HepG2 (cell line): ENCODE data around the gene SRSF1. TPM values are rescaled to one million over a fixed set of nuclear protein-coding genes. Genes with fewer than 3 reads are reported as not detected.

ENCODE experiments used
- ATAC-seq: fragments of 200-7000 bp; cut with Tn5 transposase; 3 replicates; pipeline ENCODE4 v1.9.1; 2020; ENCODE audit warnings: mild to moderate bottlenecking, moderate library complexity
- Bru-seq: library from RNA; stranded (reverse); fragments of 400-500 nt; gene quantifications from one replicate; lab custom pipeline; 2021; lab: Mats Ljungman, UMichigan
- BruChase-seq, 2 experiments: library from RNA; stranded (reverse); fragments of 400-500 nt; gene quantifications; one replicate each; lab custom pipeline; 2021; lab: Mats Ljungman, UMichigan
- BruUV-seq: library from RNA; stranded (reverse); fragments of 400-500 nt; replicated peaks from 2 replicates; lab custom pipeline; 2021; lab: Mats Ljungman, UMichigan
- CTCF ChIA-PET: fragments of 300-600 bp; formaldehyde crosslinking; extraction: SDS; loops from one replicate; lab custom pipeline; 2021; ENCODE audit warnings: low total read pairs, inconsistent platforms, low intra/inter-chr PET ratio; lab: Yijun Ruan, JAX
- POLR2A ChIA-PET: fragments of 350-600 bp; sonication (Branson Sonifier 250); formaldehyde crosslinking; loops from one replicate; lab custom pipeline; 2020; ENCODE audit warnings: antibody characterized with exemption, inconsistent platforms; lab: Yijun Ruan, JAX
- DNase-seq: peaks from one replicate; pipeline ENCODE4 v3.0.0-alpha.2; 2015; ENCODE audit warnings: low spot score
- FAIRE-seq: peaks from 3 replicates; lab custom pipeline; 2011; peaks lifted over from hg19 to GRCh38; lab: Jason Lieb, UNC
- H2AFZ ChIP-seq: one replicate; pipeline ENCODE4 v1.6.1; 2011; ENCODE audit warnings: low read length, inconsistent platforms
- H3K27ac ChIP-seq: fragments of 300-600 bp; 3 replicates; pipeline ENCODE4 v1.8.0; 2011; ENCODE audit warnings: mixed run types, mild to moderate bottlenecking, mixed read lengths, low read length, inconsistent platforms; ENCODE audit not compliant: insufficient read depth; ENCODE audit errors: extremely low read length
- H3K27me3 ChIP-seq, 2 experiments: fragments of 200-600 bp in 1 of 2; 2 replicates in 1 of 2; 3 replicates in 1 of 2; pipeline versions ENCODE4 v1.6.0 to v1.8.0; 2011; ENCODE audit warnings: low read length in 2 of 2, mild to moderate bottlenecking in 2 of 2, moderate library complexity in 2 of 2, inconsistent platforms in 1 of 2; ENCODE audit not compliant: insufficient read depth in 2 of 2, control insufficient read depth in 1 of 2
- H3K36me3 ChIP-seq, 2 experiments: fragments of 200-600 bp in 1 of 2; replicated peaks in 1 of 2; 2 replicates in 1 of 2; 3 replicates in 1 of 2; pipeline versions ENCODE4 v1.5.1 to v1.8.0; 2011; ENCODE audit warnings: low read length in 2 of 2, inconsistent platforms in 1 of 2; ENCODE audit not compliant: insufficient read depth in 2 of 2, control insufficient read depth in 1 of 2
- H3K4me1 ChIP-seq: 2 replicates; pipeline ENCODE4 v1.5.1; 2012; ENCODE audit warnings: low read length, inconsistent platforms; ENCODE audit not compliant: insufficient read depth
- H3K4me2 ChIP-seq: 2 replicates; pipeline ENCODE4 v1.6.0; 2011; ENCODE audit warnings: low read depth, low read length, inconsistent platforms
- H3K4me3 ChIP-seq, 3 experiments: fragments of 200-600 bp in 1 of 3; sonication (generic), shearing (Covaris generic) in 1 of 3; replicated peaks in 1 of 3; 2 replicates each; pipeline ENCODE4 v1.5.1; 2011 to 2016; ENCODE audit warnings: low read length in 3 of 3, inconsistent platforms in 2 of 3, low read depth in 2 of 3, mild to moderate bottlenecking in 2 of 3, control low read depth in 1 of 3, mixed read lengths in 1 of 3; ENCODE audit not compliant: insufficient read depth in 1 of 3
- H3K79me2 ChIP-seq: one replicate; pipeline ENCODE4 v1.6.1; 2011; ENCODE audit warnings: low read length, inconsistent platforms; ENCODE audit not compliant: insufficient read depth
- H3K9ac ChIP-seq: 2 replicates; pipeline ENCODE4 v1.6.0; 2011; ENCODE audit warnings: mild to moderate bottlenecking, low read depth, low read length, inconsistent platforms; ENCODE audit not compliant: insufficient read depth
- H3K9me3 ChIP-seq: 2 replicates; pipeline ENCODE4 v1.5.1; 2012; ENCODE audit warnings: mild to moderate bottlenecking, low read length
- H4K20me1 ChIP-seq: 2 replicates; pipeline ENCODE4 v1.6.0; 2011; ENCODE audit warnings: inconsistent platforms, mild to moderate bottlenecking, low read length, moderate library complexity; ENCODE audit not compliant: insufficient read depth
- EHMT2 ChIP-seq: fragments of 200-600 bp; sonication (generic); IDR thresholded peaks from 2 replicates; pipeline ENCODE4 v1.7.0; 2017; ENCODE audit warnings: antibody characterized with exemption, low read depth, low read length, borderline replicate concordance
- ELF1 ChIP-seq: sonication (generic); formaldehyde crosslinking; IDR thresholded peaks from 2 replicates; pipeline ENCODE4 v1.4.0; 2020; ENCODE audit warnings: missing genetic modification reagents
- GZF1 ChIP-seq: sonication (generic); formaldehyde crosslinking; IDR thresholded peaks from 2 replicates; pipeline ENCODE4 v1.5.1; 2020; ENCODE audit warnings: mild to moderate bottlenecking, missing genetic modification reagents
- HMGXB3 ChIP-seq: sonication (generic); formaldehyde crosslinking; IDR thresholded peaks from 2 replicates; pipeline ENCODE4 v1.4.0; 2020; ENCODE audit warnings: missing genetic modification reagents, borderline replicate concordance
- NR2F1 ChIP-seq, 2 experiments: fragments of 450-650 bp in 1 of 2; formaldehyde crosslinking in 1 of 2; IDR thresholded peaks; 2 replicates each; pipeline versions ENCODE4 v1.5.0 to v1.6.1; 2016 to 2020; ENCODE audit warnings: mild to moderate bottlenecking in 1 of 2, missing compliant biosample characterization in 1 of 2, missing genetic modification reagents in 1 of 2, moderate library complexity in 1 of 2
- PPARG ChIP-seq: conservative IDR thresholded peaks from 2 replicates; pipeline ENCODE4 v1.6.1; 2016; ENCODE audit warnings: missing biosample characterization, missing genetic modification reagents
- RFX1 ChIP-seq: fragments of 450-650 bp; IDR thresholded peaks from 2 replicates; pipeline ENCODE4 v1.6.1; 2017
- ZNF629 ChIP-seq: sonication (generic); formaldehyde crosslinking; conservative IDR thresholded peaks from 2 replicates; pipeline ENCODE4 v1.5.0; 2020; ENCODE audit warnings: missing genetic modification reagents
- ZNF879 ChIP-seq: sonication (generic); formaldehyde crosslinking; IDR thresholded peaks from 2 replicates; pipeline ENCODE4 v1.8.1; 2023; ENCODE audit warnings: missing genetic modification reagents
- ZSCAN9 ChIP-seq: IDR thresholded peaks from 2 replicates; pipeline ENCODE4 v1.6.1; 2016; ENCODE audit warnings: borderline replicate concordance
- WGBS: methylation state at CpG from one replicate; pipeline ENCODE4 v1.1.6; 2017; ENCODE audit warnings: low lambda C conversion rate; 5-methylcytosine and 5-hydroxymethylcytosine counted together
- in situ Hi-C: cut with HindIII; loops from 2 replicates; pipeline ENCODE4 v1.10.0; 2017; ENCODE audit warnings: low pct_unique_long_range_greater_than_20kb; ENCODE audit not compliant: extremely low pct_ligation_motif_present
- intact Hi-C: fragments of 100-400 bp; cut with micrococcal nuclease; formaldehyde crosslinking; loops from one replicate; pipeline ENCODE4 v1.10.0; 2022; ENCODE audit not compliant: unreplicated experiment
- long read RNA-seq, 2 experiments: library from RNA in 1 of 2; library from polyadenylated mRNA in 1 of 2; stranded (forward) in 1 of 2; unstranded in 1 of 2; transcript quantifications; one replicate each; pipeline ENCODE4 v2.0.0, GENCODE V29; 2019 to 2022
- polyA minus RNA-seq, 3 experiments: library from RNA; depleted of rRNA, polyadenylated mRNA; stranded (reverse); fragments of >200 nt; gene quantifications; 2 replicates each; pipeline ENCODE4 v1.2.3, GENCODE V29; 2011; ENCODE audit warnings: low replicate concordance in 1 of 3
- polyA plus RNA-seq, 8 experiments: library from polyadenylated mRNA; depleted of rRNA in 3 of 8; stranded (reverse) in 7 of 8; unstranded in 1 of 8; fragments of >200 nt; fragmentation: Illumina TruSeq in 4 of 8; extraction: Trizol in 4 of 8; gene quantifications; 2 replicates each; pipeline versions ENCODE4 v1.2.1 to v1.2.3, GENCODE V29; 2011 to 2016; ENCODE audit warnings: low read depth in 4 of 8, missing spikeins in 1 of 8, mixed read lengths in 1 of 8; ENCODE audit not compliant: insufficient read depth in 1 of 8
- total RNA-seq, 5 experiments: library from RNA; depleted of rRNA; stranded (reverse); fragments of >200 nt; fragmentation: Illumina TruSeq; extraction: Trizol; gene quantifications; 2 replicates each; pipeline ENCODE4 v1.2.3, GENCODE V29; 2016; ENCODE audit warnings: low read depth in 1 of 5
- TF ChIP-seq, protein P1 (sequence below): sonication (generic); formaldehyde crosslinking; IDR thresholded peaks from 2 replicates; pipeline ENCODE4 v1.5.0; 2020; ENCODE audit warnings: mild to moderate bottlenecking, low read depth, missing genetic modification reagents, borderline replicate concordance

The SRSF1 gene
- total RNA-seq (2016; rRNA removed; fragmentation: Illumina TruSeq; extraction: Trizol) = 445 and 520 TPM in 2 replicates
- total RNA-seq (2016; cell fraction: cytosol; rRNA removed; fragmentation: Illumina TruSeq; extraction: Trizol; ENCODE audit: low read depth) = 40.7 and 51.5 TPM in 2 replicates
- 472 and 528 TPM in 2 replicates for total RNA-seq (2016; cell fraction: insoluble cytoplasmic fraction; rRNA removed; fragmentation: Illumina TruSeq; extraction: Trizol)
- 120 and 137 TPM in 2 replicates for total RNA-seq (2016; cell fraction: membrane; rRNA removed; fragmentation: Illumina TruSeq; extraction: Trizol)
- total RNA-seq (2016; cell fraction: nucleus; rRNA removed; fragmentation: Illumina TruSeq; extraction: Trizol) = 332 and 353 TPM in 2 replicates
- polyA plus RNA-seq (2011; rRNA removed) = 142 and 144 TPM in 2 replicates
- polyA plus RNA-seq (2011; cell fraction: cytosol; rRNA removed) = 61.9 and 82.9 TPM in 2 replicates
- 1,130 and 1,625 TPM in 2 replicates for polyA plus RNA-seq (2011; cell fraction: nucleus; rRNA removed)
- polyA plus RNA-seq (2012) = 96.9 and 161 TPM in 2 replicates
- polyA plus RNA-seq (2016; cell fraction: cytosol; fragmentation: Illumina TruSeq; extraction: Trizol; ENCODE audit: low read depth) = 19.4 and 20.4 TPM in 2 replicates
- polyA plus RNA-seq (2016; cell fraction: insoluble cytoplasmic fraction; fragmentation: Illumina TruSeq; extraction: Trizol; ENCODE audit: low read depth) = 411 and 445 TPM in 2 replicates
- polyA plus RNA-seq (2016; cell fraction: membrane; fragmentation: Illumina TruSeq; extraction: Trizol; ENCODE audit: low read depth) = 54.7 and 57.3 TPM in 2 replicates
- polyA plus RNA-seq (2016; cell fraction: nucleus; fragmentation: Illumina TruSeq; extraction: Trizol; ENCODE audit: insufficient read depth, low read depth) = 359 and 383 TPM in 2 replicates
- 673 and 710 TPM in 2 replicates for polyA minus RNA-seq (2011; rRNA and poly(A)+ RNA removed; ENCODE audit: low replicate concordance)
- 78.3 and 89.3 TPM in 2 replicates for polyA minus RNA-seq (2011; cell fraction: cytosol; rRNA and poly(A)+ RNA removed)
- polyA minus RNA-seq (2011; cell fraction: nucleus; rRNA and poly(A)+ RNA removed) = 1,057 and 1,237 TPM in 2 replicates
- Bru-seq, nascent RNA = percentile 100 among the genes with signal in this experiment
- BruChase-seq, experiment 1, labeled RNA remaining after a 6-hour chase = percentile 100 among the genes with signal in this experiment
- percentile 100 among the genes with signal in this experiment for BruChase-seq, experiment 2, labeled RNA remaining after a 2-hour chase
- long read RNA-seq, experiment 1, transcript SRSF1-205 (3 exons, 3,117 nt) = minor isoform, 5 of 124 reads
- long read RNA-seq, experiment 1, transcript SRSF1-201 (4 exons, 1,513 nt) = major isoform, 89 of 124 reads
- long read RNA-seq, experiment 1, partial matches to known transcripts = 9 of 124 reads
- long read RNA-seq, experiment 1, other reads (novel, unspliced or antisense) = 19 of 124 reads
- long read RNA-seq, experiment 2, transcript SRSF1-201 (4 exons, 1,513 nt) = major isoform, 37 of 174 reads
- long read RNA-seq, experiment 2, partial matches to known transcripts = 5 of 174 reads
- long read RNA-seq, experiment 2, other reads (novel, unspliced or antisense) = 132 of 174 reads

GRCh38 chr17:58006924-58007780 is at the start of gene SRSF1:
Gene SRSF1, minus strand, starts transcription at chr17:58007246. Its CDS starts 109 bp downstream, at chr17:58007137.
- Histone ChIP-seq H3K27ac (peak within 1 kb of the TSS; percentile 99), H2AFZ (peak within 1 kb of the TSS; percentile 99), H4K20me1 (peaks cover 42% of the 10 kb centered on the region), H3K4me3 (peak within 1 kb of the TSS; percentile 79 to 99 (median 92)), H3K4me2 (peak within 1 kb of the TSS; percentile 91), H3K79me2 (peaks cover 53% of the 10 kb centered on the region), H3K9ac (peak within 1 kb of the TSS; percentile 100), H3K4me1 (peaks cover 55% of the 10 kb centered on the region), H3K36me3 (peaks cover 4 to 37% of the 10 kb centered on the region in 2 experiments), H3K27me3 (no peaks in the 10 kb centered on the region; a peak in 1 of 5 replicates), H3K9me3 (no peaks in the 10 kb centered on the region)
- in situ Hi-C loops (loop anchor here (5.0 kb wide), 1 partner anchor 80 kb away; no protein-coding TSS in a partner anchor), intact Hi-C loops (loop anchor here (1.0 kb wide), 1 partner anchor 77 kb away; no protein-coding TSS in a partner anchor)
- FAIRE-seq (peak; percentile 73), ATAC-seq (peak; percentile 92), DNase-seq (peak; percentile 97)
- 2% methylated on average over 76 of the region's 86 CpGs for WGBS
- CTCF ChIA-PET = no interaction called here
- POLR2A ChIA-PET = interaction anchor here (0.8 to 3.8 kb wide), 27 partner anchors 11 to 624 kb away, joined by 3 to 71 read pairs (median 9); partner anchors contain the start of genes CUEDC1, DYNLL2, MRPS23 and VEZF1
- BruUV-seq = no TSS peak
- TF ChIP-seq EHMT2 (peak; percentile 58; the same call in 1 of the 2 replicates), ZSCAN9 (CRISPR knock-in tag) (peak; percentile 78; the same call in 1 of the 2 replicates), ZNF879 (peak; percentile 71; the same call in 1 of the 2 replicates), GZF1 (CRISPR knock-in tag) (peak; percentile 60; the same call in 1 of the 2 replicates), ELF1 (CRISPR knock-in tag) (peak; percentile 93), PPARG (peak; percentile 41), RFX1 (peak; percentile 74; the same call in 1 of the 2 replicates), ZNF629 (CRISPR knock-in tag) (peak; percentile 51), NR2F1 (CRISPR knock-in tag; IDR thresholded peaks at IDR 0.05) (no peak; a peak in 1 of 4 replicates), HMGXB3 (CRISPR knock-in tag) (peak; percentile 78; the same call in 1 of the 2 replicates)
- TF ChIP-seq, protein P1, sequence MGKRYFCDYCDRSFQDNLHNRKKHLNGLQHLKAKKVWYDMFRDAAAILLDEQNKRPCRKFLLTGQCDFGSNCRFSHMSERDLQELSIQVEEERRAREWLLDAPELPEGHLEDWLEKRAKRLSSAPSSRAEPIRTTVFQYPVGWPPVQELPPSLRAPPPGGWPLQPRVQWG (CRISPR knock-in tag) = no peak
